Measurements from ENCODE around the gene CNOT8.
"Not testable (repeated sequence)": the region's sequence is repeated elsewhere in the genome, so short reads cannot be mapped to it uniquely, and the experiment has no call there.

DNA sequence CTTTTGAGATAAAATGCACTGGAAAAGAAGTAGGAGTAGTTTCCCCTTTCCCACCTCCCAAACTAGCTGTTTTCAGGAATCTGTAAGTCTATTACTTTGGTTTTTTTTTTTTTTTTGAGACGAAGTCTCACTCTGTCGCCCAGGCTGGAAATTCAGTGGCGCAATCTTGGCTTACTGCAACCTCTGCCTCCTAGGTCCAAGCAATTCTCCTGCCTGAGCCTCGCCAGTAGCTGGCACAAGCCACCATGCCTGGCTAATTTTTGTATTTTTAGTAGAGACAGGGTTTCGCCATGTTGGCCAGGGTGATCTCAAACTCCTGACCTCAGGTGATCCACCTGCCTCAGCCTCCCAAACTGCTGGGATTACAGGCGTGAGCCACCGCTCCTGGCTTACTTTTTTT is 47.2 kb downstream of the CNOT8 start:
- TF ChIP-seq POLR2A (IDR thresholded peaks at IDR 0.05) = not testable (repeated sequence)
- TF ChIP-seq, protein P1, sequence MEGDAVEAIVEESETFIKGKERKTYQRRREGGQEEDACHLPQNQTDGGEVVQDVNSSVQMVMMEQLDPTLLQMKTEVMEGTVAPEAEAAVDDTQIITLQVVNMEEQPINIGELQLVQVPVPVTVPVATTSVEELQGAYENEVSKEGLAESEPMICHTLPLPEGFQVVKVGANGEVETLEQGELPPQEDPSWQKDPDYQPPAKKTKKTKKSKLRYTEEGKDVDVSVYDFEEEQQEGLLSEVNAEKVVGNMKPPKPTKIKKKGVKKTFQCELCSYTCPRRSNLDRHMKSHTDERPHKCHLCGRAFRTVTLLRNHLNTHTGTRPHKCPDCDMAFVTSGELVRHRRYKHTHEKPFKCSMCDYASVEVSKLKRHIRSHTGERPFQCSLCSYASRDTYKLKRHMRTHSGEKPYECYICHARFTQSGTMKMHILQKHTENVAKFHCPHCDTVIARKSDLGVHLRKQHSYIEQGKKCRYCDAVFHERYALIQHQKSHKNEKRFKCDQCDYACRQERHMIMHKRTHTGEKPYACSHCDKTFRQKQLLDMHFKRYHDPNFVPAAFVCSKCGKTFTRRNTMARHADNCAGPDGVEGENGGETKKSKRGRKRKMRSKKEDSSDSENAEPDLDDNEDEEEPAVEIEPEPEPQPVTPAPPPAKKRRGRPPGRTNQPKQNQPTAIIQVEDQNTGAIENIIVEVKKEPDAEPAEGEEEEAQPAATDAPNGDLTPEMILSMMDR (IDR thresholded peaks at IDR 0.05) = not testable (repeated sequence)
